ENCODE data around the gene EMC10. TPM values are rescaled to one million over a fixed set of nuclear protein-coding genes. Genes with fewer than 3 reads are reported as not detected.

Gene EMC10
- total RNA-seq, 1 donor from 2014 or later: 103 TPM

DNA sequence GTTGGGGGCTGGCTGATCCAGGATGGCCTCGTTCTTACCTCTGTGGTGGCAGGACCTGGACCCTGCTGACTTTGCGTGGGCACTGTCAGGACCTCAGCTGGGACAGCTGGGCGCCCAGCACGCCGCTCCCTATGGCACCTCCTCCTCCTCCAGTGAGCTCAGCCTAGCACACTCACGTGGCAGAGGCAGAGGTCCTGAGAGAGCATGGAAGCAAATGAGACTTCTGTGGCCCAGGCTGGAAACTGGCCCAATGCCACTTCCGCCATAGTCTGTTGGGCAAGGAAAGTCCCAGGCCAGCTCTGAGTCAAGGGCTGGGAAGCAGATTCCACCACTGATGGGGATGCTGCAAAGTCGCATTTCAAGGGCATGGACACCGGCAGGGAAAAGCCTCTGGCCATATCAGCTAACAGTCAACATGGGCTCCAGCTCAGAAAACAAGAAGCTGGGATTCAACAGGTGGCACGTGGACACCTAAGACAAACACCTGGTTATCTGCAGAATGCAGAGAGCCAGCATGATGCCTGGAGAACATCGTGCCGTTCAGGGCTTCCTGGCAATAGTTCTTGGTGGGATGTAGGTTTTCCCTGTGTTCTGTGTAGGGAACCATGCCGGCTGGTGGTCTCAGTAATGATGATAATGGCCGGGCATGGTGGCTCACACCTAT lies 26.9 kb upstream of the EMC10 start:
- intact Hi-C loops (cut with DNase I): no loop called here
- no peak overlapping the region for H3K4me3 ChIP-seq
- H3K27ac ChIP-seq: no peak overlapping the region
- no peak for ATAC-seq
- H3K9me3 ChIP-seq: no peaks in the 10 kb centered on the region
- H3K4me1 ChIP-seq: no peaks in the 10 kb centered on the region
- peaks cover 6% of the 10 kb centered on the region for H3K27me3 ChIP-seq
- TF ChIP-seq, protein P1, sequence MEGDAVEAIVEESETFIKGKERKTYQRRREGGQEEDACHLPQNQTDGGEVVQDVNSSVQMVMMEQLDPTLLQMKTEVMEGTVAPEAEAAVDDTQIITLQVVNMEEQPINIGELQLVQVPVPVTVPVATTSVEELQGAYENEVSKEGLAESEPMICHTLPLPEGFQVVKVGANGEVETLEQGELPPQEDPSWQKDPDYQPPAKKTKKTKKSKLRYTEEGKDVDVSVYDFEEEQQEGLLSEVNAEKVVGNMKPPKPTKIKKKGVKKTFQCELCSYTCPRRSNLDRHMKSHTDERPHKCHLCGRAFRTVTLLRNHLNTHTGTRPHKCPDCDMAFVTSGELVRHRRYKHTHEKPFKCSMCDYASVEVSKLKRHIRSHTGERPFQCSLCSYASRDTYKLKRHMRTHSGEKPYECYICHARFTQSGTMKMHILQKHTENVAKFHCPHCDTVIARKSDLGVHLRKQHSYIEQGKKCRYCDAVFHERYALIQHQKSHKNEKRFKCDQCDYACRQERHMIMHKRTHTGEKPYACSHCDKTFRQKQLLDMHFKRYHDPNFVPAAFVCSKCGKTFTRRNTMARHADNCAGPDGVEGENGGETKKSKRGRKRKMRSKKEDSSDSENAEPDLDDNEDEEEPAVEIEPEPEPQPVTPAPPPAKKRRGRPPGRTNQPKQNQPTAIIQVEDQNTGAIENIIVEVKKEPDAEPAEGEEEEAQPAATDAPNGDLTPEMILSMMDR (IDR thresholded peaks at IDR 0.05): no peak
- no peaks in the 10 kb centered on the region for H3K36me3 ChIP-seq
- DNase-seq: no peak

DNA sequence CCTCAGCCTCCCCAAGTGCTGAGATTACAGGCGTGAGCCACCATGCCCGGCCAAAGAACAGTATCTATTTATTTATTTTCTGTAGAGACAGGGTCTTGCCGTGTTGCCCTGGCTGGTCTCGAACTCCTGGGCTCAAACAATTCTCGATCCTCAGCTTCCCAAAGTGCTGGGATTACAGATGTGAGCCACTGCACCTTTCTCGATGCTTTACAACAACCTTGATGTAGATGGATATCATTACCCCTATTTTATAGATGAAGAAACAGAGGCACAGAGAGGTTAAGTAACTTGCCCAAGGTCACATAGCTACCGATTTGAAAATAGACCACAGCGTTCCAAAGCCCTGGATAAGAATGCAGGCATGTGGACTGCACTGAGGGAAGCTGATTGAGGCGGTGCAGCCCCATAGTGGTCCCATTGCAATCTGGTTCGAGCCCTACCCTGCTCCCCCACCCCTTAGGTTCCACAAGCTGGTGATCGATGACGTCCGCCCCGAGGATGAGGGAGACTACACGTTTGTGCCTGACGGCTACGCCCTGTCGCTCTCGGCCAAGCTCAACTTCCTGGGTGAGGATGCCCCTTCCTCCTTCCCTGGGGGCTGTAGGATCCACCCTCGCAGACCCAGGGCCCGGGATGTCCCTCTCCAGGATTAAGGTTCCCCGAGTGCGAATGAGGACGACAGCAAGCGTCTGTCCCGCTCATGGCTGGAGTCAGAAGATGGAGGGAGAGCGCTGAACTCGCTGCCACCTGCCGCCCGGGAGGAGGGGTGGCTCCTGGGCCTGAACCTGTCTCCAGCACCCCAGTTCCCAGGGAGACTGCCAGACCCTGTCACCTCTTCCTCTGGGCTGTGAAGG lies 25.7 kb upstream of the EMC10 start:
- ATAC-seq (no peak), DNase-seq (no peak)
- H3K36me3 ChIP-seq: no peaks in the 10 kb centered on the region
- H3K4me1 ChIP-seq: no peaks in the 10 kb centered on the region
- H3K27ac ChIP-seq: no peak overlapping the region
- TF ChIP-seq, protein P1 (IDR thresholded peaks at IDR 0.05): no peak
- intact Hi-C loops (cut with DNase I): no loop called here
- H3K27me3 ChIP-seq: peaks cover 6% of the 10 kb centered on the region
- H3K9me3 ChIP-seq: no peaks in the 10 kb centered on the region
- H3K4me3 ChIP-seq: no peak overlapping the region

DNA sequence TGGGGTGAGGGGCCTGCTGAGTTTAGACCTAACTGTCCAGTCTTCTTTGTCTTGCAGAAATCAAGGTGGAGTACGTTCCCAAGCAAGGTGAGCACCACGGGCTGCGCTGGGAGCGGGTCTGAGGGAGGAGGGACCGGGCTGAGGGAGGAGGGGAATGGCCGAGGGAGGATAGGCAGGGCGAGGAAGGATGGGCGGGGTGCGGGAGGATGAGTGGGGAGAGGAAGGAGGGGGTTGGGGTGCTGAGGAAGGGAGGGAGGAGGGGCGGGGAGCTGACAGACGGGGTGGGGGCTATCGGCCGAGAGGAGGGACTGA lies 25.1 kb upstream of the EMC10 start:
- Histone ChIP-seq H3K4me1 (no peaks in the 10 kb centered on the region), H3K4me3 (no peak overlapping the region), H3K27ac (no peak overlapping the region), H3K36me3 (no peaks in the 10 kb centered on the region), H3K9me3 (no peaks in the 10 kb centered on the region), H3K27me3 (peaks cover 6% of the 10 kb centered on the region)
- DNase-seq: no peak
- TF ChIP-seq, protein P1 (IDR thresholded peaks at IDR 0.05): no peak
- intact Hi-C loops (cut with DNase I): no loop called here
- no peak for ATAC-seq

DNA sequence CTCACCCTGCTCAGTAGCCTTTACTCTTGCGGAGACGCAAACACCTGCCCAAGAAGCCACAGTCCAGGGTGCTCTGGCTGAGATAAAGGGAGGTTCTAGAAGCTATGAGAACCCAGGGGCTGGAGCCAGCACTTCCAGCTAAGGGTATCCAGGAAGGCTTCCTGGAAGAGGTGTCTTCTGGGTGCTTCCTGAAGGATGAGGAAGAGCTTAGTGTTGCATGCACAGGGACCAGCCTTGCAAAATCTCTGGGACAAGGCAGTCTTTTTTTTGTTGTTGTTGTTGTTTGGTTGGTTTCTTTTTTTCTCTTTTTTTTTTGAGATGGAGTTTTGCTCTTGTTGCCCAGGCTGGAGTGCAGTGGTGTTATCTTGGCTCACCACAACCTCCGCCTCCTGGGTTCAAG lies 23.1 kb upstream of the EMC10 start:
- no peaks in the 10 kb centered on the region for H3K4me1 ChIP-seq
- TF ChIP-seq, protein P1 (IDR thresholded peaks at IDR 0.05): no peak
- H3K27ac ChIP-seq: no peak overlapping the region
- no peak overlapping the region for H3K4me3 ChIP-seq
- no peaks in the 10 kb centered on the region for H3K9me3 ChIP-seq
- no peak for DNase-seq
- intact Hi-C loops (cut with DNase I): no loop called here
- ATAC-seq: no peak
- peaks cover 12% of the 10 kb centered on the region for H3K27me3 ChIP-seq
- no peaks in the 10 kb centered on the region for H3K36me3 ChIP-seq

DNA sequence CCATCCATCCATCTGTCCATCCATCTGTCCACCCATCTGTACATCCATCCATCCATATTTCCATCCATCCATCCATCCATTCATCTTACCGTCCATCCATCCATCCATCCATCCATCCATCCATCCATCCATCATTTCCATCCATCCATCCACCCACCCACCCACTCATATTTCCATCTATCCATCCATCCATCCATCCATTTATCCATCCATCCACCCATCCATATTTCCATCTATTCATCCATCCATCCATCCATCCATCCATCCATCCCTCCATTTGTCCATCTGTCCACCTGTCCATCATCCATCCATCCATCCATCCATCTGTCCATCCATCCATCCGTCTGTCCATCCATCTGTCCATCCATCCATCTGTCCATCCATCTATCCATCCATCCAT lies 20.3 kb upstream of the EMC10 start:
- intact Hi-C loops (cut with DNase I): no loop called here

More for the DNA sequence above, 20.3 kb upstream of the EMC10 start:
- Histone ChIP-seq H3K27ac (no peak overlapping the region), H3K36me3 (no peaks in the 10 kb centered on the region), H3K4me3 (no peak overlapping the region), H3K27me3 (peaks cover 16% of the 10 kb centered on the region), H3K9me3 (no peaks in the 10 kb centered on the region), H3K4me1 (no peaks in the 10 kb centered on the region)
- DNase-seq: no peak
- no peak for ATAC-seq
- TF ChIP-seq, protein P1 (IDR thresholded peaks at IDR 0.05): no peak

Measured in upper lobe of right lung (tissue), 1 donor.